HG03066 (cell line): Measurements from ENCODE around the gene GPAM.
"Not testable (repeated sequence)": the region's sequence is repeated elsewhere in the genome, so short reads cannot be mapped to it uniquely, and the experiment has no call there.

Experiments
- ATAC-seq: cut with Tn5 transposase; IDR thresholded peaks from one replicate; pipeline ENCODE4 v1.9.1; 2021; ENCODE audit warnings: low read depth; ENCODE audit not compliant: unreplicated experiment

GPAM gene

GRCh38 chr10:112137154-112137987, 46.2 kb downstream of the GPAM start:
- no peak for ATAC-seq

GRCh38 chr10:112136486-112137153, 46.9 kb downstream of the GPAM start:
- no peak for ATAC-seq

GRCh38 chr10:112135604-112136003, 48.0 kb downstream of the GPAM start:
- ATAC-seq, result no peak

- no peak for ATAC-seq
Observed at GRCh38 chr10:112132435-112132834, 51.1 kb downstream of the GPAM start.

- ATAC-seq, result no peak
Observed at GRCh38 chr10:112131996-112132395, 51.6 kb downstream of the GPAM start.

- no peak for ATAC-seq
Observed at GRCh38 chr10:112131346-112131745, 52.2 kb downstream of the GPAM start.

- no peak for ATAC-seq
Observed at GRCh38 chr10:112126901-112127300, 56.7 kb downstream of the GPAM start.

- ATAC-seq, result no peak
Observed at GRCh38 chr10:112126172-112126571, 57.4 kb downstream of the GPAM start.

- ATAC-seq, result no peak
Observed at GRCh38 chr10:112124866-112125265, 58.7 kb downstream of the GPAM start.

- no peak for ATAC-seq
Observed at GRCh38 chr10:112122827-112123226, 60.7 kb downstream of the GPAM start.

GRCh38 chr10:112120491-112120890, 63.1 kb downstream of the GPAM start:
- no peak for ATAC-seq

GRCh38 chr10:112115781-112116385, 67.7 kb downstream of the GPAM start:
- ATAC-seq, result peak; percentile 78

- not testable (repeated sequence) for ATAC-seq
Observed at GRCh38 chr10:112109779-112110178, 73.8 kb downstream of the GPAM start.
